GM18520 (cell line): Measurements from ENCODE around the gene COPS6.
"Not testable (repeated sequence)": the region's sequence is repeated elsewhere in the genome, so short reads cannot be mapped to it uniquely, and the experiment has no call there.

Source experiments
- ATAC-seq: cut with Tn5 transposase; IDR thresholded peaks from one replicate; pipeline ENCODE4 v1.9.1; 2021; ENCODE audit not compliant: unreplicated experiment

COPS6 gene

GRCh38 chr7:100126239-100126930, 37.6 kb downstream of the COPS6 start:
- no peak for ATAC-seq

- ATAC-seq = no peak
These were observed 38.4 kb downstream of the COPS6 start, which contains the start of gene MBLAC1 for GRCh38 chr7:100126931-100127865. Gene MBLAC1 (plus strand): TSS chr7:100126967. CDS start chr7:100127396, 429 bp downstream.

- no peak for ATAC-seq
These were observed 39.3 kb downstream of the COPS6 start for GRCh38 chr7:100127866-100128636.

GRCh38 chr7:100128637-100128963, 39.8 kb downstream of the COPS6 start:
- no peak for ATAC-seq

GRCh38 chr7:100130220-100130607, 41.4 kb downstream of the COPS6 start:
- ATAC-seq = not testable (repeated sequence)

- no peak for ATAC-seq
These were observed 42.1 kb downstream of the COPS6 start for GRCh38 chr7:100130608-100131453.

- ATAC-seq = no peak
These were observed 43.4 kb downstream of the COPS6 start for GRCh38 chr7:100132126-100132525.

- no peak for ATAC-seq
These were observed 44.0 kb downstream of the COPS6 start for GRCh38 chr7:100132697-100133151.

GRCh38 chr7:100137851-100138760, 49.3 kb downstream of the COPS6 start:
- ATAC-seq = no peak

GRCh38 chr7:100141555-100141949, 52.8 kb downstream of the COPS6 start:
- ATAC-seq = no peak
